Fibroblast of peridontal ligament (primary cell): ENCODE measurements around the gene ZDHHC17.
A peak's percentile ranks its signal among the peaks of the same experiment; 100 is the strongest.

Experiments used
- DNase-seq: peaks from one replicate; pipeline ENCODE4 v3.0.0-alpha.2; 2010; ENCODE audit errors: extremely low read depth

Gene ZDHHC17

GRCh38 chr12:76878099-76878898 lies 114.4 kb downstream of the ZDHHC17 start:
- no peak for DNase-seq

- peak; percentile 83 for DNase-seq
Observed at GRCh38 chr12:76878899-76879709, 115.2 kb downstream of the ZDHHC17 start, which contains the start of gene CSRP2. Gene CSRP2, minus strand, starts transcription at chr12:76879019. Its CDS starts 12,759 bp downstream, at chr12:76866260.

- peak; percentile 76 for DNase-seq
Observed at GRCh38 chr12:76879710-76880518, 116.0 kb downstream of the ZDHHC17 start.

- no peak for DNase-seq
Observed at GRCh38 chr12:76880519-76881023, 116.7 kb downstream of the ZDHHC17 start.

- DNase-seq = no peak
Observed at GRCh38 chr12:76881142-76881541, 117.2 kb downstream of the ZDHHC17 start.

- no peak for DNase-seq
Observed at GRCh38 chr12:76882367-76882766, 118.5 kb downstream of the ZDHHC17 start.

GRCh38 chr12:76883151-76883550 lies 119.2 kb downstream of the ZDHHC17 start:
- peak; percentile 65 for DNase-seq

- peak; percentile 52 for DNase-seq
Observed at GRCh38 chr12:76883811-76884210, 119.9 kb downstream of the ZDHHC17 start.

GRCh38 chr12:76888775-76889174 lies 124.9 kb downstream of the ZDHHC17 start:
- no peak for DNase-seq

- no peak for DNase-seq
Observed at GRCh38 chr12:76890151-76891143, 126.5 kb downstream of the ZDHHC17 start.

GRCh38 chr12:76891609-76892008 lies 127.7 kb downstream of the ZDHHC17 start:
- no peak for DNase-seq

- no peak for DNase-seq
Observed at GRCh38 chr12:76895796-76896195, 131.9 kb downstream of the ZDHHC17 start.

- DNase-seq = no peak
Observed at GRCh38 chr12:76896274-76896673, 132.4 kb downstream of the ZDHHC17 start.

GRCh38 chr12:76898442-76898841 lies 134.5 kb downstream of the ZDHHC17 start:
- peak; percentile 60 for DNase-seq

GRCh38 chr12:76899522-76899921 lies 135.6 kb downstream of the ZDHHC17 start:
- no peak for DNase-seq

- DNase-seq = no peak
Observed at GRCh38 chr12:76901628-76902380, 137.9 kb downstream of the ZDHHC17 start.
